ENCODE measurements around the gene DYDC1.
A peak's percentile ranks its signal among the peaks of the same experiment; 100 is the strongest.

Gene DYDC1

GRCh38 chr10:80356989-80357850, 665 bp upstream of the DYDC1 start:
- H3F3A ChIP-seq (ENCODE audit: low read depth): no peaks in the 10 kb centered on the region
- H3K36me3 ChIP-seq (ENCODE audit: insufficient read depth, low read length): no peaks in the 10 kb centered on the region
- no peak overlapping the region for H3K9ac ChIP-seq (ENCODE audit: low read depth, low read length, poor library complexity, severe bottlenecking)
- TF ChIP-seq EZH2phosphoT487 (IDR thresholded peaks at IDR 0.05; ENCODE audit: borderline replicate concordance) (no peak), CTCF (conservative IDR thresholded peaks at IDR 0.05; ENCODE audit: low read length) (no peak)
- H3K4me3 ChIP-seq (ENCODE audit: low read length, poor library complexity, severe bottlenecking): peak overlapping the region; percentile 67
- H3K4me1 ChIP-seq (ENCODE audit: insufficient read depth, low read length, poor library complexity, severe bottlenecking): peaks cover 7% of the 10 kb centered on the region
- H4K20me1 ChIP-seq (ENCODE audit: insufficient read depth, low read length, poor library complexity, severe bottlenecking): no peaks in the 10 kb centered on the region
- peak overlapping the region; percentile 69 for H3K4me2 ChIP-seq (ENCODE audit: low read depth, low read length, poor library complexity, severe bottlenecking)
- peaks cover 15% of the 10 kb centered on the region for H3K27me3 ChIP-seq (ENCODE audit: insufficient read depth, low read length, poor library complexity, severe bottlenecking)
- H2AFZ ChIP-seq (ENCODE audit: low read length): peak overlapping the region; percentile 78
- no peaks in the 10 kb centered on the region for H3K79me2 ChIP-seq (ENCODE audit: insufficient read depth, low read length)
- H3K9me3 ChIP-seq (ENCODE audit: insufficient read depth, low read depth, low read length): no peaks in the 10 kb centered on the region
- H3K9me2 ChIP-seq (replicated peaks; ENCODE audit: low read depth, low read length): no peaks in the 10 kb centered on the region; the same call in 1 of the 2 replicates

GRCh38 chr10:80351220-80351619, 5.3 kb downstream of the DYDC1 start:
- Histone ChIP-seq H3K4me1 (ENCODE audit: insufficient read depth, low read length, poor library complexity, severe bottlenecking) (peaks cover 20% of the 10 kb centered on the region), H3K9ac (ENCODE audit: low read depth, low read length, poor library complexity, severe bottlenecking) (no peak overlapping the region), H3K36me3 (ENCODE audit: insufficient read depth, low read length) (no peaks in the 10 kb centered on the region), H3K4me3 (ENCODE audit: low read length, poor library complexity, severe bottlenecking) (no peak overlapping the region), H3K9me2 (replicated peaks; ENCODE audit: low read depth, low read length) (no peaks in the 10 kb centered on the region), H3K4me2 (ENCODE audit: low read depth, low read length, poor library complexity, severe bottlenecking) (no peak overlapping the region), H2AFZ (ENCODE audit: low read length) (no peak overlapping the region), H3K9me3 (ENCODE audit: insufficient read depth, low read depth, low read length) (no peaks in the 10 kb centered on the region), H3K79me2 (ENCODE audit: insufficient read depth, low read length) (no peaks in the 10 kb centered on the region), H4K20me1 (ENCODE audit: insufficient read depth, low read length, poor library complexity, severe bottlenecking) (no peaks in the 10 kb centered on the region), H3K27me3 (ENCODE audit: insufficient read depth, low read length, poor library complexity, severe bottlenecking) (peaks cover 3% of the 10 kb centered on the region), H3F3A (ENCODE audit: low read depth) (no peaks in the 10 kb centered on the region)
- no peak for TF ChIP-seq EZH2phosphoT487 (IDR thresholded peaks at IDR 0.05; ENCODE audit: borderline replicate concordance)
- TF ChIP-seq CTCF (conservative IDR thresholded peaks at IDR 0.05; ENCODE audit: low read length): no peak

GRCh38 chr10:80350251-80350650, 6.3 kb downstream of the DYDC1 start:
- no peaks in the 10 kb centered on the region for H3F3A ChIP-seq (ENCODE audit: low read depth)
- no peak for TF ChIP-seq CTCF (conservative IDR thresholded peaks at IDR 0.05; ENCODE audit: low read length)
- no peak for TF ChIP-seq EZH2phosphoT487 (IDR thresholded peaks at IDR 0.05; ENCODE audit: borderline replicate concordance)
- no peaks in the 10 kb centered on the region for H3K9me2 ChIP-seq (replicated peaks; ENCODE audit: low read depth, low read length)
- no peaks in the 10 kb centered on the region for H3K79me2 ChIP-seq (ENCODE audit: insufficient read depth, low read length)
- H3K4me1 ChIP-seq (ENCODE audit: insufficient read depth, low read length, poor library complexity, severe bottlenecking): peaks cover 17% of the 10 kb centered on the region
- H3K9ac ChIP-seq (ENCODE audit: low read depth, low read length, poor library complexity, severe bottlenecking): no peak overlapping the region
- no peaks in the 10 kb centered on the region for H3K9me3 ChIP-seq (ENCODE audit: insufficient read depth, low read depth, low read length)
- no peaks in the 10 kb centered on the region for H3K27me3 ChIP-seq (ENCODE audit: insufficient read depth, low read length, poor library complexity, severe bottlenecking)
- no peak overlapping the region for H3K4me3 ChIP-seq (ENCODE audit: low read length, poor library complexity, severe bottlenecking)
- H3K36me3 ChIP-seq (ENCODE audit: insufficient read depth, low read length): no peaks in the 10 kb centered on the region
- H2AFZ ChIP-seq (ENCODE audit: low read length): peak overlapping the region; percentile 77; the same call in 1 of the 2 replicates
- H4K20me1 ChIP-seq (ENCODE audit: insufficient read depth, low read length, poor library complexity, severe bottlenecking): no peaks in the 10 kb centered on the region
- peak overlapping the region; percentile 49 for H3K4me2 ChIP-seq (ENCODE audit: low read depth, low read length, poor library complexity, severe bottlenecking)

All from Loucy (cell line).